Hepatic stellate cell (primary cell): ENCODE data around the gene BTBD16.

Source experiments
- DNase-seq: peaks from one replicate; pipeline ENCODE4 v3.0.0; 2011; ENCODE audit warnings: low spot score

BTBD16 gene

DNA sequence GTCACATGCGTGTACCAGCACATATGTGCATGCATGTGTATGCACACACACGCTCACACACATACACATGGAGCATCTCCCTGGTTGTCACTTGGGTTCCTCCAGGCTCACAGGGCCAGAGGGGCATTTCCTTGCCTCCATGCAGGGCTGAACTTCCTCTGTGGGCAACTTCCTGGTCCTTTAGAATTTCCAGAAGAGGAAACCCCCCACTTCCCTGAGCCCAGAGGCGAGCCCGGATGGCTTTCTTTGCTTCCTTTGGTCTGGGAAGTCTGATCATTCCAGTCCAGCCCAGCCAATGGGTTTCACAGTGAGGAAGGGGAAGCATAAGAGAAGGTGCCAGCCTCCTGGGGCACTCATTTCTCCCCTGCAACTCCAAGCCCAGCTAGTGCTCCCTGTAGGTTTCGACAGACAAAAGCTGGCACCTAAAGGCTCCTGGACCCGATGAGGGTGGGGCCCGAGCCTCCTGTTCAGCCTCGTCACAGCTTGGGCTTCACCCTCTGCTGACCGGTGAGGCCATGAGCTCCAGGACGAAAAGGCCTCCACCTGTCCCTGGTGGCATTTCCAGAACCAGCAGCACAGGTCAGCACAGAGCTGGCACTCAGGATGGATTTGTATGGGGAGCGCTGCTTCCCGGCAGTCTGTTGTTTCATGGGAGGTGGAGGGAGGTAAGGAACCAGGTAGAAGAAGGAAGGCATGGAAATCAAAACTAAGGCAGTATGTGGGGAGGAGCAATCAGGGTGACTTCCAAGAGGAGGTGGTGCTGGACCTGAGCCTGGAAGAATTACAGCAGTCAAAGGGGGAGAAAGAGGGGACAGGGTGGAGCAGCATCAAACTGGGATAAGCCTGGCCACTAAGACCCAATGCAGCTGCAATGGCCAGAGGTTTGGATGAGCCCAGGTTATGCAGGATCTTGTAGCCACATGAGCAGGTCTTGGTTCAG lies 23.7 kb downstream of the BTBD16 start:
- DNase-seq, result no peak

DNA sequence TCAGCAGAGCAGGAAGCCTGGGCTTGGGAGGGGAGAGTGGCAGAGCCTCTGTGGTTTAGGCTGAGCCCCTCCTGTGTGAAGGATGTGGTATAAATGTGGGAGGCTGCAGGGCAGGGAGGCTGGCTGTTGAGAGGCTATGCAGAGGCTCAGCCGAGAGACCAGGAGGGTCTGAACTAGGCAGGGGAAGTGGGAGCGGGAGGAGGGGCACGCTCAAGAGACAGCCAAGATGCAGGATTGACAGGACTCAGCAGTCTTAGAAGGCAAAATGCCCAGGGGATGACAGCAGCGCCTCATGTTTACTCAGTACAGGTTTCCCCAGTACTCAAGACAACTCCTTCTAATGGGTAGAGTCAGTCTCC lies 24.3 kb downstream of the BTBD16 start:
- no peak for DNase-seq

DNA sequence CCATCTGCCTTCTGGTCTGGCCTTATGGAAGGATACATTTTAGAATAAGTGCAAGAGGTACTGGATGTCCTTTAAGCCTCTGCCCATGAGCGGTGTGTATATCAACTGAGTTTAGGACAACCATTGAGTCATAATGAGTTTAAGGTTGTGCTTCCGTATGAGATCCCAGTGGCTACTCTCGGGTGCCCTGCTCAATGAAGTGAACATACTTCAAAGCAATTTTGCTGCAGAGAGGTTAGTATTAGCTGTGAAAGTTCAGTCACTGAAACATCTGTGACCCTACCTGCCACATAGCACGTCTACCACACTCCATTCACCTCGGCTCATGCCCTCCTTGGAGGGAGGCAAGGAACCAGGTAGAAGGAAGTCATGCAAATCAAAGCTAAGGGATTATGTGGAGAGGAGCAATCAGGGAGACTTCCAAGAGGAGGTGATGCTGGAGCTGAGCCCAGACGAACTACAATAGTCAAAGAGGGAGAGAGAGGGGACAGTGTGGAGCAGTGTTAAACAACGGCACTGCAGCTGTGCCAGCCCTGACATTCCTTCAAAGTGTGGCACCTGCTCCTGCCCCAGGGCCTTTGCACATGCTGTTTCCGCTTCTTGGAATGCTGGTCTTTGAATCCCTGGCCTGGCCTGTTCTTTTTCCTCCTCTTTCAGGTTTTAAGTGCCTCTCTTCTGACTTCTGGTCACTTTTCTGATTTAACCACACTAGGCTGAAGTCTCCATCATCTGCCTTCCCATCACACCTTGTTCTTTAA lies 25.4 kb downstream of the BTBD16 start:
- DNase-seq, result no peak

- no peak for DNase-seq
These were observed 26.5 kb downstream of the BTBD16 start for GRCh38 chr10:122297583-122297982.

DNA sequence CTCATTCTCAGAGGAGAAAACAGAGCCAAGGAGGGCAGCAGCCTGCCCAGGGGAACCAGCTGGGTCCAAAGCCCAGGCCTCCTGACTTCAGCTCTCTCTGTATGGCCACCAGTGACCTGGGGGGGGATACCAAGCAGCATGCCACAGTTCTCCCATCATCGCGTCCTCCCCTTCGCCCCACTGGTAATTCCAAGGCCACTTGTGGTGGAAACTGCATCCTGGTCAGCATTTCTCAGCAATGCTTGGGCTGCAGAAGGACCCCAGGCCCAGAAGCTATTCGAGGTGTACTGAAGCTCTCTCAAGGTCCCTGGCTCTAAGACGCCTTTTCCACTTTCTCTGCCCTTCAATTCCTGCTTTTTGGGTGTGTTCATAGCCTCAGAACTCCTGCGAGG lies 27.1 kb downstream of the BTBD16 start:
- DNase-seq, result no peak

- DNase-seq, result peak; percentile 84
These were observed 27.7 kb downstream of the BTBD16 start for GRCh38 chr10:122298598-122299301.

GRCh38 chr10:122299423-122300075 lies 28.5 kb downstream of the BTBD16 start:
- no peak for DNase-seq

DNA sequence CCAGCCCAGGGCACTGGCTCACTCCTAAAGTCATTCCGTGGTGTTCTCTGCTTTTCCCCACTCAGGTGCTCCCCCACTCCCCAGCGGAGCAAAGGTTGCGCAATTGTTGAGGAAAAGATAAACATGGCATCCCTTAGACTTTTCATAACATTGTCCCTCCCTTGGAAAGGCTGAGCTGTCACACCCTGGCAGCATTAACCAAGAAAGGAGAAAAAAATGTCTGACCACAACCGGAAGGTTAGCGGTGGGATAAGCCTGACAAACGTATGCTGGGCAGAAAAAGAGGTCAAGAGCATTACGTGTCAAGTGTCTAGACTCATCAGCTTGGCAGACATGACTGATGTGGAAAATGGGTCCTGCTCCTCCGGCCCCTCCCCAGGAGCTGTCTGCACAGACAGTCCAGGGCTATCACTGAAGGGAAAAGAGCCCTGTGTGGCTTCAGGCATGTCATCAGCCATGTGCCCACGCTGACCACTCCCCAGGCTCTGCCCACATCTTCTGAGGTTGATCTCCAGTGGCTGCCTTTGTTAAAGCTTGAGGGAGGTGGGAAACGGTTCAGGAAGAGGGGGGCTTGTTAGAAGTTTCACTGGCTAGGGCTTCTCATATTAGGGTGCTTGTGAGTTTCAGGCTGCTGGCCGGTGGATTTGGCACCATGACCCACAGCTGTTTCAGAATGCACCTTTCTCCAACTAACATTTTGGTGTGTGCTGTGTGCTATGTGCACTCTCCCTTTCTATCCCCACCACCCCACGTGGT lies 30.1 kb downstream of the BTBD16 start:
- DNase-seq, result no peak

DNA sequence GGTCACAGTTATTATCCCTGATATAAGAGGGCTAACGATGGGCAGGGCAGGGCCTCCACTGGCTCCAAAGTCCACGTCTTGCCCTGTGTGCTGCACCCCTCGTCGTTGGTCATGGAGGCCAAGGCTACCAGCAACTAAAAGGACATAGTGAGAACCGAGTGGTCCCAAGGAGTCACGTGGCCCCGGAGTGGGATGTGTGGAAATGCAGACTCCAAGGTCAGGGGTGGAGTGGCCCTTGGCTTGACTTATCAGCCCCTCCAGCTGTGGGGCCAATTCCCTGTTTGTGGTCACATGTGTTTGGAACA lies 30.7 kb downstream of the BTBD16 start:
- DNase-seq, result no peak

DNA sequence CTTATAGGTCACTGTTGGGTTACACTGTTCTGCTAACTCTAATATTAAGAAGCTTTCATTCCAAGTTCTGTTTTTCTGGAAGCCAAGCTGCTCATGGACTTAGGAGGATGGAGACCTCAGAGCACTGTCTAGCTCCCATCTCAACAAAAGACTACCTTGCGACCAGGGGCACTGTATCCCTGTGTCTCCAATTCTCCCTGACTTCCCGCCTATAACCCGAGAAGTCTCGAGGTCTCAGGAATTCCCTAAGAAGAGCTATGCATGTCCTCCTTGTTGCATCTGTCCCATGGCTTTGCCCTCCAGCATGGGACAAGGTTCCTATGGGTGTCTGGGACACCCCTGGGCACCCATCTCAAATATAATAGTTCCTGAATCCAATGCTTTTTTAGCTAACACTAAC lies 31.2 kb downstream of the BTBD16 start:
- no peak for DNase-seq

DNA sequence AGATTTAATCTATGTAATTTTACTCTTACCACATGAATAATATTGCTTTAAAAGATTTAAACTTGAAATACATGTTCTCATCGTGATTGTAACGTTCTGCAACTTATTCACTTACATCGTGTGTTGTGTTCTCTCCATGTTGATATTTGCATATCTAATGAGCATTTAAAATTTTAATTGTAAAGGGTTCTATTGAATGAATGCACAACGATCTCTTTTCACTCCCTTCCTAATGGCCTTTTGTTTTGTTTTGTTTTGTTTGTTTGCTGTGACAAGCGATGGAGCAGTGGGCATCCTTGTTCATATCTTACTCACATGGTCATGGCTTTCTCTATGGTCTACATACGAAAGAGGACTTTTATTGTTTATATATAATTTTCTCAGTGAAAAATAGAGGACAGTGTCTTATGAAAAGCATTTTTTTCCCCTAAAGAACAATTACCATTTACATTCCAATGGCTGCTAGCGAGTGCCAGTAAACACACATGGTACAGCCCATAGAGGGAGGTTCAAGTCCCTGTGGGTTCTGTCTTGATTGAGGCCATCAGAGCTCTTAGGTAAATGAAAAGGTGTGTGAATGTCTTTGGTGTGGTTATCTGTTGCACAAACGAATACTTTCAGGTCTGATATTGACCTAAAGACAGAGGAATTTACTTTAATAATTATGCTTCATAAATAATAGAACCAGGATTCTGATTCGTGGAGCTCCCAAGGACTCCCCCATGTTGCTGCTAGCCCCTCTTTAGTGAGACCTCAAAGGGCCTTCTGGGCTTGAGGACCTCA lies 32.4 kb downstream of the BTBD16 start:
- no peak for DNase-seq

DNA sequence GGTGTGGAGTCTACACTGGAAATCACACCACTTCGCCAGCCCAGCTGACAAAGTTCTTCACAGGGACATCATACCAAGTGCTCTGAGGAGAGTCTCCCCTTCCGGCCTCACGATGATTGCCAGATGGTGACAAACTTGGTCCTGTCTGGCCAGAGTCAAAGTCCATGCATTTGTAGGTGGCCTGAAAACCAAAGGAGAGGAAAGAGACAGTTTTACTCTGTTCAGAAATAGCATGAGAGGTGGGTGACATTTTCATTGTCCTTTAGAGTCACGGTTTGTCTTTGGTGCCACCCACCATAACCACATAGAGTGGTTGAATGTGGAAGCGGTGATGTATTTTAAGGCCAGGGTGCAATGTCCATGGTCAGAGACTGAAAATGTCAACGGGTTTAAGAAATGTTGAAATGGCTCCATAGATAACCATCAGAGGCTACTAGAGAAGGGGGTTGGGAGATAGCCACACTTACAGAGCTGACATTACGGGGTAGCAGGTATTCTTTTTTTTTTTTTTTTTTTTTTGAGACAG lies 33.0 kb downstream of the BTBD16 start:
- no peak for DNase-seq

- no peak for DNase-seq
These were observed 35.2 kb downstream of the BTBD16 start for GRCh38 chr10:122306282-122306681.

DNA sequence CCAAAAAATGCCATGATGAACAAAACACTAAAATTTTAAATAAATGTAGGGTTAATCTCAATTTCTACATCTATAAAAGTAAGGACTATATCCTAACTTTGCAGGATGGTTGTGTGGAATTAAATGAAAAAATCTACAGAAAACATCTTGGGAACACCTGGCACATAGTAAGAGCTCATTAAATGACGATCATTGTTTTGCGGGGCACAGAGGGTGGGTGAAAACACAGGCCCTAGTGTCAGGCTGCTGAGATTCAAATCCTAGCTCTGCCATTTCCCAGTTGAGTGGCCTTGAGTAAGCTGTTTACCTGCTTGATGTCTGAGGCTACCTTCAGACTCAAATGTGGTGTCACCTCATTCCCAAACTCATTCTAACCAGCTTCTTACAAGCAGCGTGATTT lies 35.6 kb downstream of the BTBD16 start:
- no peak for DNase-seq

DNA sequence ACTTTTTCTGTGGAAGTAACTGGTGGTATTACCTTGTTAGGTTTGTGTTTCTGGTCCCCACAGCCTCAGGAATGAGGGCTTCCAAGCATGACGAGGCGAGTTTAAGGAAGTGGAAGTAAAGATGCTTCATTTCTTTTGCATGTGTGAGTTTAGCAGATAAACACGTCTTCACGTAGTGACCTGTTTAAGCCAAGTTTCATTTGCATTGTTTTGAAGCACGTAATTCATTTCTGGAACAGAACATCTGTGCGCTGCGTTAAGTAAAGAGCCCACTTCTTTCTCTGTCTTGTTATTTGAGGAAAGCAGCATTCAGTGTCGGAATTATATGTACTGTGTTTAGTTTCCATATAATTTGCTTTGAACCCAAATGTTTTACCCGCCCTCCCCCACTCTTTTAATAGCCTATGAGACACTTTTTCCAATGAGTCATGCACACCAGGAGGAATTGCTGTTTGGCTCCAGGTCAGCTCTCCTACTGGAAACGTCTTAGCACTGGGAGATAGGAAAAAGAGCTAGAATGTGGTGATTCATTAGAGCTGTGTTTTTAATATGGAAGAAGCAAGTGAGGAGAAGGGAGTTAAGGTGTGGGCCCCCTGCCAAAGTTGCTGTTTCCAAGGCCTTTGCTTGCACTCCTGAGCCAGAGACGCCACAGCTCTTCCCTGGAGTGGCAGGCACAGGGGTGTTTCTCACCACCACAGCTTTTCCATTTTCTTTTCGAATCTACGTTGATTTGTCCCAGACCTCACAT lies 36.7 kb downstream of the BTBD16 start:
- peak; percentile 58 for DNase-seq

- DNase-seq, result no peak
These were observed 37.5 kb downstream of the BTBD16 start for GRCh38 chr10:122308417-122309141.

- DNase-seq, result no peak
These were observed 39.4 kb downstream of the BTBD16 start for GRCh38 chr10:122310311-122311050.

GRCh38 chr10:122311051-122311410 lies 39.9 kb downstream of the BTBD16 start:
- no peak for DNase-seq

DNA sequence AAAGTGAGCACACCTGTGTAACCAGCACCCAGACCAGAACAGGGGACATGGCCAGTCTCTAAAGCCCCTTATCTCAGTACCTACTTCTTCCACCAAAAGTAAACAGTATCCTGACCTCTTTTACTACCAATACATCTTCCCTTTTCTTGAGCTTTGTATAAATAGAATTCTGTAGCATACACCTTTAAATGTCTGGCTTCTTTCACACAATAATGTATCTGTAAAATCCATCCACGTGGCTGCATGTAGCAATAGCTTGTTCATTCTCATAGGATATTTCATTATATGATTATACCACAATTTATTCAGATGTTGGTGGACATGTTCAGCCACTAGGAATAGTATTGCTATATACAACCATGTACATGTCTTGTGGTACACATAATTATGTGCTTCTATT lies 40.6 kb downstream of the BTBD16 start:
- no peak for DNase-seq
